IPS DF 6.9 (cell line): ENCODE measurements around the gene TGFB1.
"Not testable (repeated sequence)": the region's sequence is repeated elsewhere in the genome, so short reads cannot be mapped to it uniquely, and the experiment has no call there.

Source experiments
- DNase-seq: peaks from one replicate; pipeline ENCODE4 v3.0.0-alpha.2; 2013; ENCODE audit warnings: low read depth, low spot score
- H3K27ac ChIP-seq: one replicate; pipeline ENCODE4 v1.5.1; 2013; ENCODE audit warnings: low read length, control low read depth
- H3K27me3 ChIP-seq: 2 replicates; pipeline ENCODE4 v1.6.1; 2013; ENCODE audit warnings: mild to moderate bottlenecking, low read length; ENCODE audit not compliant: control insufficient read depth, insufficient read depth
- H3K36me3 ChIP-seq: 2 replicates; pipeline ENCODE4 v1.6.1; 2013; ENCODE audit warnings: low read length; ENCODE audit not compliant: control insufficient read depth, insufficient read depth
- H3K4me1 ChIP-seq: 2 replicates; pipeline ENCODE4 v1.6.1; 2013; ENCODE audit warnings: low read length; ENCODE audit not compliant: control insufficient read depth, insufficient read depth
- H3K4me3 ChIP-seq: 2 replicates; pipeline ENCODE4 v1.5.1; 2013; ENCODE audit warnings: mild to moderate bottlenecking, low read length
- H3K9me3 ChIP-seq: 2 replicates; pipeline ENCODE4 v1.6.1; 2013; ENCODE audit warnings: low read length, inconsistent platforms; ENCODE audit not compliant: control insufficient read depth, insufficient read depth
- WGBS: extraction: QIAGEN DNeasy Blood & Tissue Kit; methylation state at CpG from one replicate; pipeline ENCODE4 v1.1.7; 2013; ENCODE audit warnings: mixed read lengths, missing lambda C conversion rate; ENCODE audit not compliant: insufficient read length, insufficient coverage; 5-methylcytosine and 5-hydroxymethylcytosine counted together

The TGFB1 gene

DNA sequence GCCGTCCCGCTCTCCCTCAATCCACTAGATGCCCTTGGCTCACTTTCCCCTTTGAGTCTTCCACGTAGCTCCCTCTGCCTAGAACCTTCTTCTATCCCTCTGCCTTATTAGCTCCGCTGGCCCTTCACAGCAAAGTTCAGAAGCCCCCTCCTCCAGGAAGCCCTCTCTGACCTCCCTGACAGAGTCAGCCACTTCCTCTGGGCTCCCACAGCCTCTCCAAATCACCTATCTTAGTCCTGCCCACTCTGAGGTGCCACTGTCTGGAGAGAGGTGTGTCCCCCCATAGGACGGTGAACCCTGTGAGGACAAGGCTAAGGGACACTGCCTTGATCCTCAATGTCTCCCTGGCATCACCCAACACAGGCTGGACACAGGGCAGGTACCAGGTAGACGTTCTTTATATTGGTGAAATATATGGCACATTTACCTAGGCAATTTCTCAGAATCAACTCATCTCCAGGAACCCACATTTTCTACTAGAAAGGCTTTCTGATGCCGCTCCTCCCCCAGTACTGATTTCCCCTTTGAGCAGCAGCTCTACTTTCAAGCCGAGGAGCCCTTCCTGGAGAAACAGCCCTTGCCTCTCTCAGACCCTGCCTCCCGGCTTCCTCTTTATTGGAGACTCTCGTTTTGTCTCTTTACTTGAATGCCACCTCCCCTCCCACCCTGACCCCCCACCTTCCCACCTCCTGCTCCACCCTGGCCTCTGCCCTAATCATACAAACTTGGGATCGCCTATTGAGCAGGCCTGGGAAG lies 3.4 kb upstream of the TGFB1 start:
- H3K4me1 ChIP-seq, result peaks cover 1% of the 10 kb centered on the region; the same call in 1 of the 2 replicates
- WGBS, result no CpG with 5 or more reads among the region's 11 CpGs

DNA sequence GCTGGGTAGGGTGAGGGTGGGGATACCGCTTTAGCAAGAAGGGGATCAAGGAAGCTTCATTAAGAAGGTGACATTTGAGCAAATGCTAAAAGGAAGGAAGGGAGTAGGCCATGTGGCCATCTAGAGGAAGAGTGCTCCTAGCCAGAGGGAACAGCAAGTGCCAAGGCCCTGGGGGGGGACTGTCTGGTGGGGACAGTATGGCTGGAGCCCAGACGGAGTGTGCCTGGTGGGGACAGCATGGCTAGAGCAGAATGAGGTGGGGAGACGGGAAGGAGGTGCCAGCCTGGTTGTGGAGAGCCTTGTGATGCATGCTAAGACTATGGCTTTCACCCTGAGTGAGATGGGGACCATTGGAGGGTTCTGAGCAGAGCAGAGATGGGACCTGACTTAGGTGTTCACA lies 2.1 kb upstream of the TGFB1 start:
- Histone ChIP-seq H3K4me1 (peaks cover 1% of the 10 kb centered on the region; the same call in 1 of the 2 replicates), H3K36me3 (no peaks in the 10 kb centered on the region), H3K27me3 (peaks cover 13% of the 10 kb centered on the region), H3K27ac (no peak overlapping the region), H3K9me3 (no peaks in the 10 kb centered on the region), H3K4me3 (no peak overlapping the region)
- no CpG with 5 or more reads among the region's 3 CpGs for WGBS
- no peak for DNase-seq

More for the DNA sequence above, 3.4 kb upstream of the TGFB1 start:
- H3K4me3 ChIP-seq, result no peak overlapping the region
- H3K36me3 ChIP-seq, result no peaks in the 10 kb centered on the region
- H3K27ac ChIP-seq, result no peak overlapping the region
- H3K27me3 ChIP-seq, result peaks cover 2% of the 10 kb centered on the region
- H3K9me3 ChIP-seq, result no peaks in the 10 kb centered on the region
- no peak for DNase-seq

DNA sequence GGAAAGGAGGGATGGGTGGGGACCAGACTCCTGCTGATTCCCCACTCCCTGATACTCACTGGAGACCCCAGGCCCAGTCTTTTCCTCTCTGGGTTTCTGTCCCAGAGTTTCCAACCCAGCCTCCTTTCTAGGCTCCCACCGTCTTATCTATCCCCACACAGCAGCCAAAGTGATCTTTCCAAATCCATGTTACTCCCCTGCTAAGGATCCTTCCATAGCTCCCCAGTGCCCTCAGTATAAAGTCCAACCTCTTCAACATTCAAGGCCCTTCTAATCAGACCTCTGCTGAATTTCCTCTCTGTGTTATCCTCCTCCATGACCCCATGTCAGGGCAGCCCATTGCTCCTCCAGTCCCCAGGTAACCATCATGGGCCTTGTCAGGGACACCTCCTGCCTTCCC lies 1.3 kb upstream of the TGFB1 start:
- WGBS, result no CpG with 5 or more reads among the region's 1 CpG
- H3K9me3 ChIP-seq, result no peaks in the 10 kb centered on the region
- no peak overlapping the region for H3K4me3 ChIP-seq
- H3K27ac ChIP-seq, result no peak overlapping the region
- H3K4me1 ChIP-seq, result peaks cover 1% of the 10 kb centered on the region; the same call in 1 of the 2 replicates
- no peaks in the 10 kb centered on the region for H3K36me3 ChIP-seq
- no peak for DNase-seq
- peaks cover 14% of the 10 kb centered on the region for H3K27me3 ChIP-seq

DNA sequence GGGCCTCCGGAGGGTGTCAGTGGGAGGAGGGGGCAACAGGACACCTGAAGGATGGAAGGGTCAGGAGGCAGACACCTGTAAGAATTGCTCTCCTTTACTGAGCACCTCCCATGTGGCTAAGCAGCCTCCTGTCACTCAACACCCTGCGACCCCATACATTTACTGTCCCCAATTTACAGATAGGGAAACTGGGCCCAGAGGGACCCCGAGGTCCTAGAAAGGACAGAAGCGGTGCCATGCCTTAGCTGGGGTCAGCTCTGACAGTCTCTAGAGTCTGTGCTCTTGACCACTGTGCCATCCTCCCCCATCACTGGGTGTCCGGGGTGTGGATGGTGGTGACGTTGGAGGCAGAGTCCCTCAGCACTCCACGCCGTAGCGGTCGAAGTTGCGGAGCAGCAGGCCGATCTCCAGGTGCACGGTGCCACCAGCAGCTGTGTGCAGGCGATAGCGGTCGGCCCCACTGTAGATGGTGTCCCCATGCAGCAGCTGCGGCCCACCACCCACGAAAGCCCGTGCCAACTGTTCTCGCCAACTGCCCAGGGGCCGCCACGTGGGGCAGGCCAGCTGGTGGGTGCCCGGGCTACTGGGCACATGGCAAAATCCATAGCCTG lies 726 bp upstream of the TGFB1 start:
- no peaks in the 10 kb centered on the region for H3K36me3 ChIP-seq
- H3K27me3 ChIP-seq, result peaks cover 14% of the 10 kb centered on the region
- H3K4me3 ChIP-seq, result no peak overlapping the region; the same call in 1 of the 2 replicates
- no CpG with 5 or more reads among the region's 23 CpGs for WGBS
- peaks cover 1% of the 10 kb centered on the region; the same call in 1 of the 2 replicates for H3K4me1 ChIP-seq
- no peak overlapping the region for H3K27ac ChIP-seq
- no peak for DNase-seq
- no peaks in the 10 kb centered on the region for H3K9me3 ChIP-seq

DNA sequence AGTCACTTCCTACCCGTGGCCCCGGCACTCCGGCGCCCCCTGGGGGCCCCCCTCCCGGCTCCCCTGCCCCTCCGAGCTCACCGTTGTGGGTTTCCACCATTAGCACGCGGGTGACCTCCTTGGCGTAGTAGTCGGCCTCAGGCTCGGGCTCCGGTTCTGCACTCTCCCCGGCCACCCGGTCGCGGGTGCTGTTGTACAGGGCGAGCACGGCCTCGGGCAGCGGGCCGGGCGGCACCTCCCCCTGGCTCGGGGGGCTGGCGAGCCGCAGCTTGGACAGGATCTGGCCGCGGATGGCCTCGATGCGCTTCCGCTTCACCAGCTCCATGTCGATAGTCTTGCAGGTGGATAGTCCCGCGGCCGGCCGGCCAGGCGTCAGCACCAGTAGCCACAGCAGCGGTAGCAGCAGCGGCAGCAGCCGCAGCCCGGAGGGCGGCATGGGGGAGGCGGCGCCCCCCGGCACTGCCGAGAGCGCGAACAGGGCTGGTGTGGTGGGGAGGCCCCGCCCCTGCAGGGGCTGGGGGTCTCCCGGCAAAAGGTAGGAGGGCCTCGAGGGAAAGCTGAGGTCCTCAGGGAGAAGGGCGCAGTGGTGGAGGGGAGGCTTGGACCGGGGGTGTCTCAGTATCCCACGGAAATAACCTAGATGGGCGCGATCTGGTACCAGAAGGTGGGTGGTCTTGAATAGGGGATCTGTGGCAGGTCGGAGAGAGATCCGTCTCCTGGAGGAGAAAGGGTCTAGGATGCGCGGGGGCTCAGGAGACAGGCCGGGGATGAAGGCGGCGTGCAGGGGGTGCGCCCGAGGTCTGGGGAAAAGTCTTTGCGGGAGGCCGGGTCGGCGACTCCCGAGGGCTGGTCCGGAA lies 885 bp downstream of the TGFB1 start:
- DNase-seq, result no peak
- H3K4me1 ChIP-seq, result peaks cover 1% of the 10 kb centered on the region; the same call in 1 of the 2 replicates
- peaks cover 14% of the 10 kb centered on the region for H3K27me3 ChIP-seq
- no peak overlapping the region for H3K27ac ChIP-seq
- H3K4me3 ChIP-seq, result peak overlapping the region; percentile 83
- H3K9me3 ChIP-seq, result no peaks in the 10 kb centered on the region
- no peaks in the 10 kb centered on the region for H3K36me3 ChIP-seq
- WGBS, result no CpG with 5 or more reads among the region's 71 CpGs

DNA sequence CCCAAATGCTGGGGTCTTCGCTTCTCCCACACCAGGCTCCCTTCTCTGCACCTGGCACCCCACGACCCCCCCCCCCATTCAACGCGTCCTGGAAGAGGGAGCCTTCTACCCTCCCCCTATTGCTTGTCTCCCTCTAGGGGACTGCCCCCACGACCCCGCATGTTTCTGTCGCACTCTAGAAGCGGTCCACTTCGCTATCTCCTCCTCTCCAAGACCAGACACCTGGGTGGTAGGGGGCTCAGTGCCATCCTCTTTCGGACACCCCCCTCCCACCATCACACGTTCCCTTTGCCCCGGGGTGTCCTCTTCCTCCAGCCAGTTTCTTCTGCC lies 1.5 kb downstream of the TGFB1 start:
- Histone ChIP-seq H3K36me3 (no peaks in the 10 kb centered on the region), H3K4me3 (peak overlapping the region; percentile 83; the same call in 1 of the 2 replicates), H3K27ac (no peak overlapping the region), H3K4me1 (peaks cover 1% of the 10 kb centered on the region; the same call in 1 of the 2 replicates), H3K9me3 (no peaks in the 10 kb centered on the region), H3K27me3 (peaks cover 14% of the 10 kb centered on the region)
- DNase-seq, result no peak
- WGBS, result no CpG with 5 or more reads among the region's 12 CpGs

DNA sequence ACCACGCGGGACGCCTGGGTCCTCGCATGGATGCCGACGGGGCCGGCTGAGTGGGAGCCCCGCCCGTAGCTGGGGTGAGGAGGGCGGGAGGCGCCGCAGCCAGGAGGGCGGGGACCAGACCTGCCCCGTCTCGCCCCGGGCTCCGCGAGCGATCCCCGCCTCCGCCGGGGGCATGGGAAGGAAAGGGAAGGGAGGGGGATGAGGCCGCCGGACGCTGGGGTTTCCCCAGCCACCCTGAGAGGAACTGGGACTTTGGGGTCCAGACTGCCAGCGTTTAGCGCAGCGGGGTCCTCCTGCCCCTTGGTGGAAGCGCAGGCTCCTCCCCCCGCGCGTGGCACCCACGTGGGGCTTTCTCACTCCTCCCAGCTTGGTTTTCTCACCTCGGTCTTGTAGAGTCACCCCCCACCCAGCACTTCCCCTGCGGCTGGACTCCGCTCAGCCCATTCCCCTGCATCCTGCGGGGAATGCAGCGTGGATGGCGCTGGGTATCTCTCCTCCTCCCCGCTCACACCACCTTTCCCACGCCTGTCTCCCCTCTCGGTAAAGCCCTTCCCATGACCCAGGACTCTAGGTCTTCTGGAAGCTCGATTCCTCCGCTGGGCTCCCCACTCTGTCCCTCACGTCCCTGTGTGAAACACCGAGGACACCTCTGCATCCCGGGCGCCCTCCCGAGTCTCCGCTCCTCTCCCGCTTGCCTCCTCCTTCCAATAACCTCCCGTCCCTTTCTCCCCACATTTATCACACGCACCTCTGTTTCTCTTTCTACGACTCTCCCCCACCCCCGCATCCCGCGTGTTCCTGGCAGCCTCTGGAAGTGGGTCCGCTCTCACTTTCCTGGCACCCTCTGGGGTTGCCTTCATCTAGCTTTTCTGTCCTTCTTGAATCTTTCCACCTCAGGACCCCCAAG lies 2.1 kb downstream of the TGFB1 start:
- Histone ChIP-seq H3K9me3 (no peaks in the 10 kb centered on the region), H3K4me3 (peak overlapping the region; percentile 83; the same call in 1 of the 2 replicates), H3K36me3 (no peaks in the 10 kb centered on the region), H3K27me3 (peaks cover 14% of the 10 kb centered on the region), H3K4me1 (peaks cover 1% of the 10 kb centered on the region; the same call in 1 of the 2 replicates), H3K27ac (no peak overlapping the region)
- no peak for DNase-seq
- WGBS, result no CpG with 5 or more reads among the region's 58 CpGs

DNA sequence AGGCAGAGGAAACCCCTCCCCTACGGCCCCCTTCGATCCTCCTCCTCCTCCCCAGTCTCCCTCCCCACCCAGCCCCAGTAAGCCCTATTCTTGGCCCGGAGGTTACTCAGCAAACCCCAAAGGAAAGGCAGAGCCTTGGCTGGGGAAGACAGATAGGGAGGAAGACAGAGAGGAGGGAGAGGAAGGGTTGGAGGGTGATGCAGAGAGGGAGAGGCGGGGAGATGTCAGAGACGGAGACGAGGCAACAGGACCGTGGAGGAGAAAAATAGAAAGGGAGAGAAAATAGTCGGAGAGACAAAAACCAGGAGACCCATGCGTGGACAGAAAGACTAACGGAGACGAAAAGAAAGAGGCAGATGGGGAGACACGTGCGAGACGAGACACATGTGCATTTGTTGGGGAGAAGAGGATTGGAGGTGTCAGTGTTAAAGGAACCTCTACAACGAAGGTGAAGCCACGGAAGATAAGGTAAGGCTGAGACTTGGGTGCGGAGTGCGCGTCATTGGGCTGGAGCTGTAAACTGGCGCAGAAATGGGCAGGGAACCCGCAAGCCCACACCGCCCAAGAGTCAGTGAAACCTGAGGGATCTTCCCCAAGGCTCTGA lies 2.9 kb downstream of the TGFB1 start:
- Histone ChIP-seq H3K27ac (no peak overlapping the region), H3K4me3 (peak overlapping the region; percentile 83; the same call in 1 of the 2 replicates), H3K9me3 (no peaks in the 10 kb centered on the region), H3K4me1 (peaks cover 1% of the 10 kb centered on the region; the same call in 1 of the 2 replicates), H3K36me3 (no peaks in the 10 kb centered on the region), H3K27me3 (peaks cover 14% of the 10 kb centered on the region)
- no CpG with 5 or more reads among the region's 22 CpGs for WGBS
- DNase-seq, result no peak

DNA sequence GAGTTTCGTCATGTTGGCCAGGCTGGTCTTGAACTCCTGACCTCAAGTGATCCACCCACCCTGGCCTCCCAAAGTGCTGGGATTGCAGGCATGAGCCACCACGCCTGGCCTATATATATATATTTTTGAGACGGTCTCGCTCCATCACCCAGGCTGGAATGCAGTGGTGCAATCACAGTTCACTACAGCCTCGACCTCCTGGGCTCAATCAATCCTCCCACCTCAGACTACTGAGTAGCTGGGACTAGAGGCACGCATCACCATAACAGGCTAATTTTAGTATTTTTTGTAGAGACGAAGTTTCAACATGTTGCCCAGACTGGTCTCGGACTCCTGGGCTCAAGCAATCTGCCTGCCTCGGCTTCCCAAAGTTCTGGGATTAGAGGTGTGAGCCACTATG lies 6.8 kb downstream of the TGFB1 start:
- H3K27me3 ChIP-seq, DNase-seq, H3K27ac ChIP-seq, H3K9me3 ChIP-seq, H3K4me1 ChIP-seq, H3K4me3 ChIP-seq, H3K36me3 ChIP-seq: not testable (repeated sequence)
- WGBS, result no CpG with 5 or more reads among the region's 9 CpGs
